PC-9 (cell line): ENCODE measurements around the gene TMEM25. TPM values are rescaled to one million over a fixed set of nuclear protein-coding genes. Genes with fewer than 3 reads are reported as not detected.

Experiments used
- BruUV-seq: library from RNA; stranded (reverse); fragments of 400-500 nt; replicated peaks from 2 replicates; lab custom pipeline; 2021; lab: Mats Ljungman, UMichigan
- CTCF ChIA-PET: fragments of 300-600 bp; sonication (Branson Sonifier 250); formaldehyde crosslinking; loops from one replicate; lab custom pipeline; 2022; ENCODE audit warnings: antibody characterized with exemption; lab: Charles Lee
- POLR2A ChIA-PET: fragments of 300-600 bp; sonication (Branson Sonifier 250); formaldehyde crosslinking; loops from one replicate; lab custom pipeline; 2022; ENCODE audit warnings: antibody characterized with exemption; ENCODE audit not compliant: unreplicated experiment; lab: Charles Lee
- DNase-seq, 2 experiments: peaks; one replicate each; pipeline versions ENCODE4 v3.0.0 to v3.0.0-alpha.2; 2015 to 2022; ENCODE audit warnings: mixed read lengths in 1 of 2
- H2AFZ ChIP-seq: fragments of 200-600 bp; sonication (generic); 2 replicates; pipeline ENCODE4 v1.8.1; 2017; ENCODE audit warnings: antibody characterized with exemption
- H3F3A ChIP-seq: fragments of 200-600 bp; sonication (generic); 2 replicates; pipeline ENCODE4 v1.8.1; 2017; ENCODE audit warnings: antibody characterized with exemption, mild to moderate bottlenecking, low read depth; ENCODE audit not compliant: insufficient read depth
- H3K27ac ChIP-seq: fragments of 200-600 bp; sonication (generic); 2 replicates; pipeline ENCODE4 v1.6.1; 2016; ENCODE audit warnings: mixed run types
- H3K27me3 ChIP-seq: fragments of 200-600 bp; sonication (generic); 2 replicates; pipeline ENCODE4 v1.6.1; 2016; ENCODE audit warnings: low read depth, mixed run types; ENCODE audit not compliant: insufficient read depth
- H3K36me3 ChIP-seq: fragments of 200-600 bp; sonication (generic); 2 replicates; pipeline ENCODE4 v1.6.1; 2016; ENCODE audit warnings: low read depth, mixed run types
- H3K4me1 ChIP-seq: fragments of 200-600 bp; sonication (generic); replicated peaks from 2 replicates; pipeline ENCODE4 v1.6.1; 2016; ENCODE audit warnings: mixed run types; ENCODE audit not compliant: insufficient read depth
- H3K4me2 ChIP-seq: fragments of 200-600 bp; sonication (generic); 2 replicates; pipeline ENCODE4 v1.6.1; 2017; ENCODE audit warnings: mixed run types
- H3K4me3 ChIP-seq: fragments of 200-600 bp; sonication (generic); 2 replicates; pipeline ENCODE4 v1.6.1; 2016; ENCODE audit warnings: mixed run types
- H3K79me2 ChIP-seq: fragments of 200-600 bp; sonication (generic); 2 replicates; pipeline ENCODE4 v1.6.1; 2017; ENCODE audit warnings: low read depth, mixed run types
- H3K9me2 ChIP-seq: fragments of 200-600 bp; sonication (generic); 2 replicates; pipeline ENCODE4 v1.8.1; 2017; ENCODE audit warnings: mild to moderate bottlenecking; ENCODE audit not compliant: insufficient read depth
- H3K9me3 ChIP-seq: fragments of 200-600 bp; sonication (generic); 2 replicates; pipeline ENCODE4 v1.8.1; 2016; ENCODE audit warnings: low read depth; ENCODE audit not compliant: insufficient read depth
- H4K20me1 ChIP-seq: fragments of 200-600 bp; sonication (generic); 2 replicates; pipeline ENCODE4 v1.8.1; 2017; ENCODE audit not compliant: insufficient read depth
- EZH2 ChIP-seq: fragments of 200-600 bp; sonication (generic); IDR thresholded peaks from 2 replicates; pipeline ENCODE4 v1.8.0; 2017; ENCODE audit warnings: antibody characterized with exemption, low read depth
- intact Hi-C: fragments of 100-400 bp; cut with micrococcal nuclease; formaldehyde crosslinking; loops from one replicate; pipeline ENCODE4 v1.10.0; 2022; ENCODE audit not compliant: unreplicated experiment
- total RNA-seq: library from RNA; stranded (reverse); gene quantifications from 2 replicates; pipeline ENCODE4 v1.2.3, GENCODE V29; 2021
- TF ChIP-seq, protein P1 (sequence below): fragments of 200-600 bp; sonication (generic); conservative IDR thresholded peaks from 2 replicates; pipeline ENCODE4 v1.6.1; 2017; ENCODE audit warnings: mixed run types, antibody characterized with exemption, mild to moderate bottlenecking, moderate library complexity

Gene TMEM25
- total RNA-seq, 1 experiment from 2014 or later, result 14.1 TPM

DNA sequence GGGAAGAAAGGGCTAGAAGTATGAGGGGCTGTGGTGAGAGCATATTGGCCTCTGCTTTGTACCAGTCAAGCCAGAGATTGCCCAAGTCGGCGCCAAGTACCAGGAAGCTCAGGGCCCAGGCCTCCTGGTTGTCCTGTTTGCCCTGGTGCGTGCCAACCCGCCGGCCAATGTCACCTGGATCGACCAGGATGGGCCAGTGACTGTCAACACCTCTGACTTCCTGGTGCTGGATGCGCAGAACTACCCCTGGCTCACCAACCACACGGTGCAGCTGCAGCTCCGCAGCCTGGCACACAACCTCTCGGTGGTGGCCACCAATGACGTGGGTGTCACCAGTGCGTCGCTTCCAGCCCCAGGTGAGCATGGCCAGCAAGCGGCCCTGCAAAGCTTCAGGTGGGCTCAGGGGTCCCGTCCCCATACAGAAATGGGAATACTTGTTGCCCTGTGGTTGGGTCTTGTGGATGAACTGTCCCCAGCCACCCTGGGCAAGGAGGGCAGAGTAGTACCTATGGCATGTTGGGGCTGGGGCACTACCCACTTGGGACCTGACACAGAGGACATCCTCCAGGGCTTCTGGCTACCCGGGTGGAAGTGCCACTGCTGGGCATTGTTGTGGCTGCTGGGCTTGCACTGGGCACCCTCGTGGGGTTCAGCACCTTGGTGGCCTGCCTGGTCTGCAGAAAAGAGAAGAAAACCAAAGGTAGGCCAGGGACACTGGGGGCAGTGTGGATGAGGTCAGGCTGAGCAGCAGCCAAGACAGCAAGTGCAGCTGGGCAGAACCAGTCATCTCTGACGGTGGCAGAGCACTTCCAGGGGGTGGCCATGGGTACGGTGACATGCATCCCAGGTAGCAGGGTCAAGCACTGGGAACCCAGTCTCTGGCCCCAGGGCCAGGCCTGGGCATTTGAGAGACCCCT is 2.1 kb downstream of the TMEM25 start:
- ChIA-PET POLR2A (no interaction called here), CTCF (no interaction called here)
- Histone ChIP-seq H3K4me1 (peaks cover 9% of the 10 kb centered on the region), H3K36me3 (no peaks in the 10 kb centered on the region), H3K4me3 (no peak overlapping the region), H3K9me3 (no peaks in the 10 kb centered on the region), H4K20me1 (no peaks in the 10 kb centered on the region), H3K27ac (no peak overlapping the region), H3K79me2 (no peaks in the 10 kb centered on the region), H3K9me2 (no peaks in the 10 kb centered on the region), H3K4me2 (no peak overlapping the region), H3K27me3 (no peaks in the 10 kb centered on the region), H2AFZ (no peak overlapping the region), H3F3A (0 out of 2 replicates have a peak, but pooled peaks cover 3% of the 10 kb centered on the region)
- TF ChIP-seq, protein P1, sequence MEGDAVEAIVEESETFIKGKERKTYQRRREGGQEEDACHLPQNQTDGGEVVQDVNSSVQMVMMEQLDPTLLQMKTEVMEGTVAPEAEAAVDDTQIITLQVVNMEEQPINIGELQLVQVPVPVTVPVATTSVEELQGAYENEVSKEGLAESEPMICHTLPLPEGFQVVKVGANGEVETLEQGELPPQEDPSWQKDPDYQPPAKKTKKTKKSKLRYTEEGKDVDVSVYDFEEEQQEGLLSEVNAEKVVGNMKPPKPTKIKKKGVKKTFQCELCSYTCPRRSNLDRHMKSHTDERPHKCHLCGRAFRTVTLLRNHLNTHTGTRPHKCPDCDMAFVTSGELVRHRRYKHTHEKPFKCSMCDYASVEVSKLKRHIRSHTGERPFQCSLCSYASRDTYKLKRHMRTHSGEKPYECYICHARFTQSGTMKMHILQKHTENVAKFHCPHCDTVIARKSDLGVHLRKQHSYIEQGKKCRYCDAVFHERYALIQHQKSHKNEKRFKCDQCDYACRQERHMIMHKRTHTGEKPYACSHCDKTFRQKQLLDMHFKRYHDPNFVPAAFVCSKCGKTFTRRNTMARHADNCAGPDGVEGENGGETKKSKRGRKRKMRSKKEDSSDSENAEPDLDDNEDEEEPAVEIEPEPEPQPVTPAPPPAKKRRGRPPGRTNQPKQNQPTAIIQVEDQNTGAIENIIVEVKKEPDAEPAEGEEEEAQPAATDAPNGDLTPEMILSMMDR, result no peak
- no peak for TF ChIP-seq EZH2
- DNase-seq, result no peak
- BruUV-seq, result no TSS peak
- intact Hi-C loops, result no loop called here

DNA sequence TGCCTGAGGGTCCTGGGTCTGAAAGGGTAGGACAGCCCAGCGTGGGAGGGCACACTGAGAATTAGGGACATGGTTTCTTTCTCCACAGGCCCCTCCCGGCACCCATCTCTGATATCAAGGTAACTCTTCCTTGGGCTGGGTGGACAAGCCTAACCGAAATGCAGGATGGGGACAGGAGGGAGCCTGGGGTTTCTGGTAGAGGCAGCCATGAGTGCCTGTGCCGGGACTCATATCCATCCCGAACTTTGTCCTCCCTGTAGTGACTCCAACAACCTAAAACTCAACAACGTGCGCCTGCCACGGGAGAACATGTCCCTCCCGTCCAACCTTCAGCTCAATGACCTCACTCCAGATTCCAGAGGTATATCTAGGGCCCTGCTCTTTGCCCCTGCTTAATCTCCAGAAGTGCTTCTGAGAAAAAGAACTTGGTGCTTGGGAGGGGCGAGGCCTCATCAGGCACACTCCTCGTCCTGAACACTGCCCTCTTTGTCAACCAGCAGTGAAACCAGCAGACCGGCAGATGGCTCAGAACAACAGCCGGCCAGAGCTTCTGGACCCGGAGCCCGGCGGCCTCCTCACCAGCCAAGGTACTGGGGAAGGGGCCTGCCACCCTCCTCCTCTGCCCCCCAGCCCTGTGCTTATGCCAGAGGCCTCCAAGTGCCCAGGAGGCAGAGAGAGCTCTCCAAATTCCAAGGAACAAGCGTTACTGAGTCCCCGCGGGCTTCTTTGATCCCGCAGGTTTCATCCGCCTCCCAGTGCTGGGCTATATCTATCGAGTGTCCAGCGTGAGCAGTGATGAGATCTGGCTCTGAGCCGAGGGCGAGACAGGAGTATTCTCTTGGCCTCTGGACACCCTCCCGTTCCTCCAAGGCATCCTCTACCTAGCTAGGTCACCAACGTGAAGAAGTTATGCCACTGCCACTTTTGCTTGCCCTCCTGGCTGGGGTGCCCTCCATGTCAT is 3.1 kb downstream of the TMEM25 start:
- no peak for DNase-seq
- BruUV-seq, result no TSS peak
- peaks cover 9% of the 10 kb centered on the region for H3K4me1 ChIP-seq
- no peaks in the 10 kb centered on the region for H3K27me3 ChIP-seq
- ChIA-PET CTCF (interaction anchor here (0.6 kb wide), 1 partner anchor 10 kb away, joined by 3 read pairs; no protein-coding TSS in a partner anchor), POLR2A (no interaction called here)
- 0 out of 2 replicates have a peak, but pooled peaks cover 3% of the 10 kb centered on the region for H3F3A ChIP-seq
- no peak overlapping the region for H2AFZ ChIP-seq
- H3K36me3 ChIP-seq, result no peaks in the 10 kb centered on the region
- H3K4me2 ChIP-seq, result no peak overlapping the region
- no peak overlapping the region for H3K27ac ChIP-seq
- intact Hi-C loops, result no loop called here
- H3K9me2 ChIP-seq, result no peaks in the 10 kb centered on the region
- no peaks in the 10 kb centered on the region for H3K9me3 ChIP-seq
- H4K20me1 ChIP-seq, result no peaks in the 10 kb centered on the region
- no peaks in the 10 kb centered on the region for H3K79me2 ChIP-seq
- no peak overlapping the region for H3K4me3 ChIP-seq
- TF ChIP-seq EZH2, result no peak
- TF ChIP-seq, protein P1, result no peak

DNA sequence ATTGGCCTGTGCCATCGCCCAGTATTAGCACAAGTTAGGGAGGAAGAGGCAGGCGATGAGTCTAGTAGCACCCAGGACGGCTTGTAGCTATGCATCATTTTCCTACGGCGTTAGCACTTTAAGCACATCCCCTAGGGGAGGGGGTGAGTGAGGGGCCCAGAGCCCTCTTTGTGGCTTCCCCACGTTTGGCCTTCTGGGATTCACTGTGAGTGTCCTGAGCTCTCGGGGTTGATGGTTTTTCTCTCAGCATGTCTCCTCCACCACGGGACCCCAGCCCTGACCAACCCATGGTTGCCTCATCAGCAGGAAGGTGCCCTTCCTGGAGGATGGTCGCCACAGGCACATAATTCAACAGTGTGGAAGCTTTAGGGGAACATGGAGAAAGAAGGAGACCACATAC is 4.3 kb downstream of the TMEM25 start:
- CTCF ChIA-PET, result no interaction called here
- POLR2A ChIA-PET, result no interaction called here
- Histone ChIP-seq H3K4me3 (no peak overlapping the region), H3K27me3 (no peaks in the 10 kb centered on the region), H2AFZ (no peak overlapping the region), H3K4me1 (peaks cover under 1% of the 10 kb centered on the region), H3K36me3 (no peaks in the 10 kb centered on the region), H3K9me3 (no peaks in the 10 kb centered on the region), H4K20me1 (no peaks in the 10 kb centered on the region), H3K4me2 (no peak overlapping the region), H3K9me2 (no peaks in the 10 kb centered on the region), H3K79me2 (no peaks in the 10 kb centered on the region), H3F3A (0 out of 2 replicates have a peak, but pooled peaks cover 3% of the 10 kb centered on the region), H3K27ac (no peak overlapping the region)
- intact Hi-C loops, result no loop called here
- TF ChIP-seq, protein P1, result no peak
- TF ChIP-seq EZH2, result no peak
- no TSS peak for BruUV-seq
- DNase-seq, result no peak
